ENCODE results near the gene LEMD2.

The LEMD2 gene

DNA sequence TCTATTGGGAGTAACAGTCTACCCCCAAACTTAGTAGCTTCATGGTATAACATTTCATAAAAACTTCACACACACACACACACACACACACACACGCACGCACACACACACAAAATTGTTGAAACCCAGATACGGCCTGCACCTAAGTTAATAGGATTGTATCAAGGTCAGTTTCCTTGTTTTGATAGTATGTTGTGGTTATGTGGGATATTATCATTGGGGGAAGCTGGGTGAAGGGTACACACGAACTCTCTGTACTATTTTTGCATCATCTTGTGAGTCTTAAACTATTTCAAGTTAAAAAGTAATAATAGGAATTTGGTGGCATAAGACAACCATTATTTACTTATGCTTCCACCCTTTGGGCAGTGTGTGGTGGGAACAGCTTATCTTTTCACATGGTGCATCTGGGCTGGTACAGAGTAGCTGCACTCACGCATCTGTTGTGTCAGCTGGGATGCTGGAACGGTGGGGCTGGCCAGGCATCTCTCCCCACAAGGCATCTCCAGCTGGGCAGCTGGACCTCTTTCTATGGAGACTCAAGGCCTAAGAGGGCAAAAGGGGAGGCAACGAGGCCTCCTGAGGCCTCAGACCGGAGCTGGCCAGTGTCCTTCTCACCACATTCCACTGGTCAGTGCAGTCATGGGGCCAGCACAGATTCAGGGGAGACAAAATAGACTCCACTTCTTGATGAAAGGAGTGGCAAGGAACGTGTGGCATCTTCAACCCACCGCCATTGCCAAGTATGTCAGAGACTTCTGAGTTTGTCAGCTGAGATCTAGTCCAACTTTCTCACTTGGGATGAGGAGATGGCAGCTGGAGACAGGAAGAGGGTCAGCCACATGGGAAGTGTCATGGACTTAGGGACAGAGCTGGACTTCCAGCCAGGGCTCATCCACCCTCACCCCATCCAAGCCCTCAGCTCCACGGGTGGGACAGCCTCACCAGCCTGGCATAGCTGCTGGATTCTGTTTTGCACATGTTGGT lies 21.7 kb downstream of the LEMD2 start:
- H3K4me3 Mint-ChIP-seq, result no peak overlapping the region

DNA sequence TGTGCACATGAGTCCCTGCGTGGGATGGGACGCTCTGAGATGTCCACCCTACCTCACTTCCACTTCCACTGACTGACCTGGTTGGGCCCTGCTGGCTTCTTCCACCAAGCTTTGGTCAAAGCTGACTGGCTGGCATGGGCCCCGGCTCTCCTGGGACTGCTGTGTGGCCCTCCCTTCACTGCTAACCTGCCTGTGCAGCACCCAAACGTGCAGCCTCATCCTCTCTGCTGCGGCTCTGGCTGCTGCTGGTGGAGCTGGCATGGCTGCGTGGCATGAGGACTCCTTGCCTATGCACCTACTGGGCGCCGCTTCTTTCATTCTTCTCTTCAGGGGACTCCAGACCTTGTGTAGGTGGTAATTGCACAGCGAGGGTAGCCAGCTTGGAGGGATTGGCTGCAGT lies 23.6 kb downstream of the LEMD2 start:
- Mint-ChIP-seq H3K4me3 (no peak overlapping the region), H3K27ac (no peak overlapping the region), H3K36me3 (ENCODE audit: low read depth) (no peaks in the 10 kb centered on the region), H3K9me3 (no peaks in the 10 kb centered on the region), H3K27me3 (peaks cover 18% of the 10 kb centered on the region), H3K4me1 (ENCODE audit: low read depth) (no peaks in the 10 kb centered on the region)
- intact Hi-C loops (cut with micrococcal nuclease), result no loop called here

More for the DNA sequence above, 21.7 kb downstream of the LEMD2 start:
- peaks cover 23% of the 10 kb centered on the region for H3K27me3 Mint-ChIP-seq
- peaks cover 11% of the 10 kb centered on the region for H3K4me1 Mint-ChIP-seq (ENCODE audit: low read depth)
- H3K27ac Mint-ChIP-seq, result no peak overlapping the region
- intact Hi-C loops (cut with micrococcal nuclease), result no loop called here
- H3K9me3 Mint-ChIP-seq, result no peaks in the 10 kb centered on the region
- peaks cover 6% of the 10 kb centered on the region for H3K36me3 Mint-ChIP-seq (ENCODE audit: low read depth)

DNA sequence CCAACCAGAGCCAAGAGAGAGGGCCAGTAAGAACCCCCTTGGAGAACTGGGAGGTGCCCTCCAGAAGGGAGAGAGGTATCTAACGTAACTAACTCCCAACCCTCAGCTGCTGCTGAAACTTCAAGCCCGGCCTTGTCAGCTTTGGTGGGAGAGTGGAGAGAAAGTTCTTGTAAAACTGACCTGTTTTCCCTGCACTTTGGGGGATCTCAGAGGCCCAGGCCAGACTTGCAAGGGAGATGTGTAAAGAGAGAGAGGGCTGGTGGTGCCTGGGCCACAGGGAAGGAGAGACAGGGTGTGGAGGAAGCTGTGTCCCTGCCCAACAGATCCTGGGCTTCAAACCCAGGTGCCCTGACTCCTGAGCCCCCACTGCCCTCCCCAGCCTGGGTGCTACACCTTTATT lies 24.9 kb downstream of the LEMD2 start:
- no peak overlapping the region for H3K4me3 Mint-ChIP-seq
- no peaks in the 10 kb centered on the region for H3K36me3 Mint-ChIP-seq (ENCODE audit: low read depth)
- H3K27ac Mint-ChIP-seq, result no peak overlapping the region
- no peaks in the 10 kb centered on the region for H3K4me1 Mint-ChIP-seq (ENCODE audit: low read depth)
- peaks cover 9% of the 10 kb centered on the region for H3K27me3 Mint-ChIP-seq
- no peaks in the 10 kb centered on the region for H3K9me3 Mint-ChIP-seq
- intact Hi-C loops (cut with micrococcal nuclease), result loop anchor here (5.0 kb wide), 1 partner anchor 177 kb away; no protein-coding TSS in a partner anchor

DNA sequence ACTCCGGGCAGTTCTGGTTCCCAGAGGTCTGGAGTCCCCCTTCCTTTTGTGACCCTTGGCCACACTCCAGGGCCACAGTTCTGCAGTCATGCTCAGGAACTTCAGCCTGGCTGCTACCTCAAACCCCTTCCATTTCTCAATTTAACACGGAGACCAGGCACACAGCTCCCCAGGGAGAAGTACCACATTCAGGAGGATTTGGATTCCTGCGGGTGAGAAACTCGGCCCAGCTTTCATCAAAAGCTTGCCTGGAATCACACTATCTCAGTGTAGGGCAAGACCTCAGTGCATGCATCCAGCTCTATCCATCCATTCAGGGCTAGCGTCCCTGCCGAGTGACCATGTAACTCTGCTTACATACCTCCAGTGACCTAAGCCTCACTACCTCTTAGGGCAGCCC lies 25.4 kb downstream of the LEMD2 start:
- intact Hi-C loops (cut with micrococcal nuclease), result loop anchor here (5.0 kb wide), 1 partner anchor 176 kb away; no protein-coding TSS in a partner anchor
- Mint-ChIP-seq H3K4me3 (no peak overlapping the region), H3K4me1 (ENCODE audit: low read depth) (no peaks in the 10 kb centered on the region), H3K36me3 (ENCODE audit: low read depth) (no peaks in the 10 kb centered on the region), H3K27me3 (peaks cover 9% of the 10 kb centered on the region), H3K27ac (no peak overlapping the region), H3K9me3 (no peaks in the 10 kb centered on the region)

DNA sequence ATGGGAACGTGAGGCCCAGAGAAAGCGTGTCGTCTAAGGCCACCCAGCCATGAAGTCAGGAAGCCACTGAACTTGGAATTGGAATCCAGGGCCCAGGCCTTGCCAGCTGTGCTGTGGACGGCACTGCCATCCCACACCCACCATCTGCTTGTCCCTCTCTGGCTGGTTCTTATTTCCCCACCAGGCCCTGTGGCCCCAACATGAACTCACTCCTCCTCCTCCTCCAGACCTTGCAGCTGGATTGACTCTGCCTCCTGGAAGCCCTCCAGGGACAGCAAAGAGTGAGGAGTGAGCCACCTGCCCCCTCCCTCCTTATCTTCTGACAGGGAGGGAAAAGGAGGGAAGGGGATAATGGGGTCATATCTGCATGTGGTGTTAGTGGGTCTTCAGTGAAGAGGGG lies 26.2 kb downstream of the LEMD2 start:
- Mint-ChIP-seq H3K4me1 (ENCODE audit: low read depth) (no peaks in the 10 kb centered on the region), H3K27me3 (peaks cover 7% of the 10 kb centered on the region), H3K36me3 (ENCODE audit: low read depth) (no peaks in the 10 kb centered on the region), H3K9me3 (no peaks in the 10 kb centered on the region), H3K4me3 (no peak overlapping the region), H3K27ac (no peak overlapping the region)
- intact Hi-C loops (cut with micrococcal nuclease), result loop anchor here (5.0 kb wide), 1 partner anchor 175 kb away; no protein-coding TSS in a partner anchor

DNA sequence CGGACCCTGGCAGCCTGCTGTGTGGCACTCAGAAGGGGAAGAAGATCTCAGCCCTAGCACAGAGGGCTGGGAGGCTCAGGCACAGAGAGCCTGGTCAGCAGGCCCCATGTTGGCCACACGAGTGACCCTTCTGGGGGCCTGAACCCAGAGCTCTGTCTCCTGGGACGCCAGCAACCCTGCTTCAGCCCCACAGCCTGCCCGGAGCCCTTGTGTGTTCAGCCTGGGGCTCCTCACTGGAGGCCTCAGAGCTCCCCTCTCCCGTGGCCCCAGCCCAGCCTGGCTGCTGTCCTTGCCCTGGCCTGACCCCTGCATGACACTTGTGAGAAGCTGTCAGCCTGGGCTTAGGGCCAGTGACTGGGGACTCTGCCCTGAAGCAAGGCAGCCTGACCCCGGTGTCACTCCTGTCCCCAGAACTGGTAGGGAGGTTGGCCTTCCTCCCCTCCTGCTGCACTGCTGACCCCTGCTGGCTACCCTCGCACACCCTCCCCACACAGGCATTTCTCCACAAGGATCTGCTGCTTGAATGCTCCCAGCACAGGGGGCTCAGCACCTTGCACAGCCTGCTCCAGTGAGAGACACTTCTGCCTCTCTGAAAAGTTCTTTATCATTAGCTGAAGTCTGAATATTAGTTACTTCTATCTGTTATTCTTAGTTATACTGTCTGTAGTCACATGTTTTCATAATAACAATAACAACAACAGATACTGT lies 26.9 kb downstream of the LEMD2 start:
- intact Hi-C loops (cut with micrococcal nuclease), result loop anchor here (5.0 kb wide), 1 partner anchor 175 kb away; no protein-coding TSS in a partner anchor
- Mint-ChIP-seq H3K27ac (no peak overlapping the region), H3K9me3 (no peaks in the 10 kb centered on the region), H3K4me1 (ENCODE audit: low read depth) (no peaks in the 10 kb centered on the region), H3K27me3 (peaks cover 5% of the 10 kb centered on the region), H3K36me3 (ENCODE audit: low read depth) (no peaks in the 10 kb centered on the region), H3K4me3 (no peak overlapping the region)

DNA sequence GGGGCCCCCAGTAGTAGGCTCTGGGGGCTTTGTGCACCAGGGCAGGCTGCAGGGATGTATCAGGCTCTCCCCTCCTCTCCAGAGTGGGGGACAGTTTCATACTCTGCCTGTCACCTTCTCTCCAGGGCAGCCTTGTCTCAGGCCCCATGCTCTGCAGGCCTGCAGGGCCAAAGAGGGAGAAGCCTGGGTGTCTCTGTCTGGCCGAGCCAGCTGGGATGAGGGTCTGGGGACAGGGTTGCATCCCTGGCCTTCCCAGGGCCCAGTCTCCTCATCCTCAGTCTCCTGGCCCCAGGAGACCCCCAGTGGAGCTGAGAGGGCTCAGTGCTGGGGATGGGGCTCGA lies 27.4 kb downstream of the LEMD2 start:
- intact Hi-C loops (cut with micrococcal nuclease), result loop anchor here (5.0 kb wide), 1 partner anchor 174 kb away; no protein-coding TSS in a partner anchor

DNA sequence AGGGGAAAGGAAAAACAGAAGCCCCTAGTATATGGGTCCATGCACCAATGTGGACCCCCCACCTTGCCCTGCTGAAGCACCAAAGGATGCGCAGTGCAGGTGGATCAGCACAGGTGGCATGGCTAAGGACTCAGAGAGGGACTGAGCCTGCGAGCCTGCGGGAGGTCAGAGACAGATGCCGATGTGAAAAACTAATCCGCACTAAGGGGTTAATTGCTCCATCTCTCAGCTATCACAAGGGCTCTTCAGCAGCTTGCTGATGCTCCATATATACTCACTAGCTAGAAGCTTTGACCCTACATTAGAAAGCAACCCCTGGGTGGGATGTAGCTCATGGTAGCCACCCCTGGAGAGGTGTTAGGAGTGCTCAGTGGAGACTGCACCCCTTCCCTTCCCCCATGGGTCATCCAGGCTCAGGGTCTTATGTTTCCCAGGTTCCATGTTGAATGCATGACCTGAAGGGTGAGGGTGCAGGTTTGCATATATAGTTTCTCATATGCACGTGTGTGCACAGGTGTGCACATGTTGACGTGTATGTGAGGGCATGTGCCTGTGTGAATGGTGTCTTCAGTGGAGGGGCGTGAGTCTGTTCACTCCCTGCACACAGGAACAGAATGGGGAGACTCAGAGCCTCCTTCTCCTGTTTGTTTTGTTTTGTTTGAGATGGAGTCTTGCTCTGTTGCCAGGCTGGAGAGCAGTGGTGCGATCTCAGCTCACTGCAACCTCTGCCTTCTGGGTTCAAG lies 28.9 kb downstream of the LEMD2 start:
- Mint-ChIP-seq H3K27ac (no peak overlapping the region), H3K36me3 (ENCODE audit: low read depth) (no peaks in the 10 kb centered on the region), H3K4me3 (no peak overlapping the region), H3K27me3 (peaks cover 1% of the 10 kb centered on the region), H3K4me1 (ENCODE audit: low read depth) (no peaks in the 10 kb centered on the region), H3K9me3 (no peaks in the 10 kb centered on the region)
- intact Hi-C loops (cut with micrococcal nuclease), result loop anchor here (5.0 kb wide), 1 partner anchor 173 kb away; no protein-coding TSS in a partner anchor

More for the DNA sequence above, 27.4 kb downstream of the LEMD2 start:
- Mint-ChIP-seq H3K27me3 (peaks cover 4% of the 10 kb centered on the region), H3K4me1 (ENCODE audit: low read depth) (no peaks in the 10 kb centered on the region), H3K27ac (no peak overlapping the region), H3K9me3 (no peaks in the 10 kb centered on the region), H3K36me3 (ENCODE audit: low read depth) (no peaks in the 10 kb centered on the region), H3K4me3 (no peak overlapping the region)

DNA sequence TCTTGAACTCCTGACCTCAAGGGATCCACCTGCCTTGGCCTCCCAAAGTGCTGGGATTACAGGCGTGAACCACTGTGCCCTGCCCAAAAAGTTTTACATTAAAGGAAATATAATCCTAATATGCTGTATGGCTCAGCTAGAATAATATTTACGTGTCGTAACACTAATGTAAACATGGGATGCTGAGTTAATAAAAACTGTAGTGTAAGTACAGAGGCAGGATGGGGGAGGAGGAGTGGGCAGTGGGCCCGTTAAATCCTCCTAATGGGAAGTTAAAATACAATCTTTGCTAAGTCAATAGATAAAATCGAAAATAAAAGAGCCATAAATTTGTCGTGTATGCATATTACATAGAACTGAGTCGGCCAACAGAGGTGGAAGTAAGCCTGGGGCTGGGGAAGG lies 30.1 kb downstream of the LEMD2 start:
- no peak overlapping the region for H3K27ac Mint-ChIP-seq
- H3K36me3 Mint-ChIP-seq (ENCODE audit: low read depth), result no peaks in the 10 kb centered on the region
- H3K4me1 Mint-ChIP-seq (ENCODE audit: low read depth), result no peaks in the 10 kb centered on the region
- H3K27me3 Mint-ChIP-seq, result peaks cover 1% of the 10 kb centered on the region
- intact Hi-C loops (cut with micrococcal nuclease), result no loop called here
- no peak overlapping the region for H3K4me3 Mint-ChIP-seq
- H3K9me3 Mint-ChIP-seq, result no peaks in the 10 kb centered on the region

DNA sequence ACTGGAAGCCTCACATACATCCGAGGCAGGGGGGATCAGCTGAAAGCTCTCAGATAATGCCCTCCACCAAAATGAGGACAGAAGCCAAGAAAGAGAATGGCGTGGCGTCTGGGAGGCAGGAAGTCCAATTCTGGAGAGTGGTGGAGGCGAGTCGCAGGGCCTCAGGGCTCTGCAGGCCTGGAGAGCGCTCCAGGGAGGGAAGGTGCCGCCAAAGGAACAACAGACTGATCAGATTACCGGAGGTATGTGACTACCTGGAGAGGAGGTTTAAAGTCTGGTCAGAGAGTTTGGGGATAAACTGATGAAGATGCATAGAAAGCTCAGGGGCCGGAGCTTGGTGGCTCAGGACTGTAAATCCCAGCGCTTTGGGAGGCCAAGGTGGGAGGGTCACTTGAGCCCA lies 31.0 kb downstream of the LEMD2 start:
- no peaks in the 10 kb centered on the region for H3K36me3 Mint-ChIP-seq (ENCODE audit: low read depth)
- H3K9me3 Mint-ChIP-seq, result no peaks in the 10 kb centered on the region
- H3K27me3 Mint-ChIP-seq, result peaks cover 1% of the 10 kb centered on the region
- intact Hi-C loops (cut with micrococcal nuclease), result no loop called here
- H3K4me3 Mint-ChIP-seq, result no peak overlapping the region
- no peak overlapping the region for H3K27ac Mint-ChIP-seq
- no peaks in the 10 kb centered on the region for H3K4me1 Mint-ChIP-seq (ENCODE audit: low read depth)

DNA sequence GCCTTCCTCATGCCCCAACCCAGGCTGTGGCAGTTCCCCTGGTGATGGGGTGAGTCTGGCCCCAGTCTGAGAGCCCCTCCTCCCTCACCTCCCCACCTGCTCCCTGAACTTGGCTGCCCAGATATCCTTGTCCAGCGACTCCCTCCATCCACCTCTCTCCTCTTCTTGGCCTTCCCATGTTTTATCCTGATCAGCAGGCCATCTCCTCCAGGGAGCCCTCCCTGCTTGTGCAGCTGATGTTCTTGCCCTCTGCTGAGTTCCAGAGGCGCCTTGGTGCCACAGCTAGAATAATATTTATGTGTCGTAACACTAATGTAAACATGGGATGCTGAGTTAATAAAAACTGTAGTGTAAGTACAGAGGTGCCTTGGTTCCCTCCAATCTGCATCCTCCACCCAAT lies 31.8 kb downstream of the LEMD2 start:
- no peaks in the 10 kb centered on the region for H3K36me3 Mint-ChIP-seq (ENCODE audit: low read depth)
- no peaks in the 10 kb centered on the region for H3K4me1 Mint-ChIP-seq (ENCODE audit: low read depth)
- H3K27ac Mint-ChIP-seq, result no peak overlapping the region
- H3K9me3 Mint-ChIP-seq, result no peaks in the 10 kb centered on the region
- intact Hi-C loops (cut with micrococcal nuclease), result no loop called here
- H3K4me3 Mint-ChIP-seq, result no peak overlapping the region
- H3K27me3 Mint-ChIP-seq, result peaks cover 1% of the 10 kb centered on the region

DNA sequence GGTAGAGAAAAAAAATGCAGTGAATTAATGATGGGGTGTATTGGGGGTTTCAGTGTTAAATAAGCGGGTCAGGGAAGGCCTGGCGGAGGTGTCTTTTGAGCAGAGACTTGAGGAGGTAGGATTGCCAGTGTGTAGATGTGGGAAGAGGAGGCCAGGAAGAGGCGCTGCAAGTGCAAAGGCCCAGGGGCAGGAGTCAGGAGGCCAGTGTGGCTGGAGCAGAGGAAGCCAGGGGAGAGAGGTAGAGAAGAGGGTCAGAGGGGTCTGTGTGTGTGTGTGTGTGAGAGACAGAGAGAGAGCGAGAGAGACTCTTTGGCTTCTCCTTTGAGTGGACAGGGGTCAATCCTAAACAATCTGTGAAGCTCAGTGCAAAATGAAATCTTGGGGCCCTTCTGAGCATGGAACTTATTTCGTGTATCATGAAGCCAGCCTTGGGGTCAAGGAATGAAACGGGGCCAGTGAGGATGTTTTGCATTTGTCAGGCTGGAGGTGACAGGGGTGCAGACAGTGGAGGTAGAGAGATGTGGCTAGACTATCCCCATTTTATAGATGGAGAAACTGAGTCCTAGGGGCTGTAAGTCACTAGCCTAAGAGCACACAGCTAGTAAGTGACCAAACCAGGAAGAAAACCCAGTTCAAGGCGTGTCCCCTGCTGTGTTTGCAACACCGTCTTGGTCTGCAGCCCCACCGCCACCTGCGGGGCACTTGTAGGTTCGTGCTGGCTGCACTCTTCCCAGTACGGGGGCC lies 32.5 kb downstream of the LEMD2 start:
- no peaks in the 10 kb centered on the region for H3K36me3 Mint-ChIP-seq (ENCODE audit: low read depth)
- H3K9me3 Mint-ChIP-seq, result no peaks in the 10 kb centered on the region
- H3K4me3 Mint-ChIP-seq, result no peak overlapping the region
- H3K4me1 Mint-ChIP-seq (ENCODE audit: low read depth), result no peaks in the 10 kb centered on the region
- no peak overlapping the region for H3K27ac Mint-ChIP-seq
- peaks cover 1% of the 10 kb centered on the region for H3K27me3 Mint-ChIP-seq
- intact Hi-C loops (cut with micrococcal nuclease), result no loop called here

All from dendritic cell treated with granulocyte-macrophage colony-stimulating factor and Interleukin-4, amounts not matched to agents 40 ng/mL and 50 ng/mL, for 4 days (primary cell).